B cell (primary cell): ENCODE measurements around the gene GNE. TPM values are rescaled to one million over a fixed set of nuclear protein-coding genes. Genes with fewer than 3 reads are reported as not detected.

Experiments used
- ATAC-seq: fragments of 200-7000 bp; cut with Tn5 transposase; one replicate; pipeline ENCODE4 v1.10.0; 2021; ENCODE audit warnings: low read depth, mild to moderate bottlenecking, moderate number of reproducible peaks, moderate library complexity
- CTCF ChIA-PET: fragments of 350-600 bp; sonication (Branson Sonifier 250); formaldehyde crosslinking; loops from one replicate; lab custom pipeline; 2021; ENCODE audit warnings: antibody characterized with exemption, inconsistent platforms; lab: Charles Lee
- POLR2A ChIA-PET: fragments of 350-600 bp; sonication (Branson Sonifier 250); formaldehyde crosslinking; loops from one replicate; lab custom pipeline; 2021; ENCODE audit warnings: antibody characterized with exemption; lab: Charles Lee
- DNase-seq: peaks from one replicate; pipeline ENCODE4 v3.0.0; 2013
- H2AFZ ChIP-seq: 2 replicates; pipeline ENCODE4 v1.6.1; 2012; ENCODE audit warnings: mild to moderate bottlenecking, low read depth, low read length; ENCODE audit not compliant: insufficient read depth, poor library complexity, severe bottlenecking
- H3K27ac ChIP-seq, 2 donors: 1 replicate in 1 of 2; 2 replicates in 1 of 2; pipeline ENCODE4 v1.5.1; 2012 to 2013; ENCODE audit warnings: low read length in 2 of 2, mild to moderate bottlenecking in 2 of 2, moderate library complexity in 1 of 2
- H3K27me3 ChIP-seq, 4 experiments: fragments of 200-600 bp in 1 of 4; sonication (generic) in 1 of 4; replicated peaks in 1 of 4; 1 replicate in 2 of 4; 2 replicates in 2 of 4; pipeline versions ENCODE4 v1.6.1 to v1.7.0; 2013 to 2016; ENCODE audit warnings: low read length in 3 of 4, mild to moderate bottlenecking in 2 of 4, mixed read lengths in 1 of 4, moderate library complexity in 1 of 4; ENCODE audit not compliant: insufficient read depth in 4 of 4, control insufficient read depth in 3 of 4; ENCODE audit errors: control extremely low read depth in 1 of 4
- H3K36me3 ChIP-seq, 2 experiments: replicated peaks in 1 of 2; 1 replicate in 1 of 2; 2 replicates in 1 of 2; pipeline versions ENCODE4 v1.6.1 to v1.7.1; 2013; ENCODE audit warnings: low read length in 1 of 2; ENCODE audit not compliant: insufficient read depth in 2 of 2, control insufficient read depth in 1 of 2; ENCODE audit errors: control extremely low read depth in 1 of 2, extremely low read depth in 1 of 2
- H3K4me1 ChIP-seq, 2 donors: fragments of 200-600 bp in 1 of 2; sonication (generic) in 1 of 2; 1 replicate in 1 of 2; 2 replicates in 1 of 2; pipeline versions ENCODE4 v1.5.1 to v1.6.1; 2013 to 2017; ENCODE audit warnings: low read length in 2 of 2; ENCODE audit not compliant: control insufficient read depth in 2 of 2, insufficient read depth in 2 of 2
- H3K4me2 ChIP-seq: replicated peaks from 2 replicates; pipeline ENCODE3; 2012; ENCODE audit warnings: mild to moderate bottlenecking, low read depth, low read length; ENCODE audit not compliant: poor library complexity, severe bottlenecking
- H3K4me3 ChIP-seq, 5 experiments: fragments of 200-600 bp in 1 of 5; sonication (generic) in 1 of 5; 1 replicate in 3 of 5; 2 replicates in 2 of 5; pipeline versions ENCODE4 v1.5.1 to v1.7.0; 2011 to 2016; ENCODE audit warnings: low read length in 4 of 5, mild to moderate bottlenecking in 4 of 5, low read depth in 2 of 5, control low read depth in 1 of 5, moderate library complexity in 1 of 5; ENCODE audit not compliant: insufficient read depth in 1 of 5; ENCODE audit errors: control extremely low read depth in 1 of 5, extremely low read depth in 1 of 5
- H3K79me2 ChIP-seq: fragments of 200-600 bp; sonication (generic); one replicate; pipeline ENCODE4 v1.6.0; 2016; ENCODE audit warnings: low read length; ENCODE audit not compliant: control insufficient read depth, insufficient read depth
- H3K9ac ChIP-seq: fragments of 200-600 bp; sonication (generic); 2 replicates; pipeline ENCODE4 v1.6.1; 2017; ENCODE audit warnings: mild to moderate bottlenecking, low read length, moderate library complexity
- H3K9me3 ChIP-seq, 3 donors: one replicate each; pipeline versions ENCODE4 v1.6.1 to v1.7.1; 2013; ENCODE audit warnings: low read length in 2 of 3; ENCODE audit not compliant: control insufficient read depth in 2 of 3, insufficient read depth in 1 of 3; ENCODE audit errors: control extremely low read depth in 1 of 3
- H4K20me1 ChIP-seq: 2 replicates; pipeline ENCODE4 v1.6.0; 2012; ENCODE audit warnings: mild to moderate bottlenecking, low read length; ENCODE audit not compliant: insufficient read depth, control insufficient read depth, poor library complexity, severe bottlenecking
- H3K27ac Mint-ChIP-seq: one replicate; pipeline ENCODE4 v1.8.0; 2021; ENCODE audit warnings: mixed read lengths
- H3K27me3 Mint-ChIP-seq: one replicate; pipeline ENCODE4 v1.8.0; 2021; ENCODE audit warnings: mixed read lengths
- H3K4me1 Mint-ChIP-seq: one replicate; pipeline ENCODE4 v1.8.0; 2021; ENCODE audit warnings: mixed read lengths
- H3K4me3 Mint-ChIP-seq: one replicate; pipeline ENCODE4 v1.8.0; 2021; ENCODE audit warnings: mixed read lengths
- H3K9me3 Mint-ChIP-seq: one replicate; pipeline ENCODE4 v1.8.0; 2022; ENCODE audit warnings: mixed read lengths; ENCODE audit not compliant: insufficient read depth
- EZH2 ChIP-seq: IDR thresholded peaks from 2 replicates; pipeline ENCODE4 v1.6.1; 2012; ENCODE audit warnings: borderline replicate concordance, low read depth, mild to moderate bottlenecking, moderate library complexity, low read length; ENCODE audit not compliant: insufficient read depth, poor library complexity, severe bottlenecking
- WGBS: methylation state at CpG from one replicate; pipeline ENCODE4 v1.1.5; 2013; ENCODE audit warnings: missing lambda C conversion rate; ENCODE audit not compliant: insufficient coverage; 5-methylcytosine and 5-hydroxymethylcytosine counted together
- intact Hi-C: fragments of 100-400 bp; cut with micrococcal nuclease; formaldehyde crosslinking; loops from one replicate; pipeline ENCODE4 v1.10.0; 2022
- polyA plus RNA-seq: library from polyadenylated mRNA; depleted of rRNA; stranded (reverse); fragments of >200 nt; gene quantifications from 2 replicates; pipeline ENCODE4 v1.2.3, GENCODE V29; 2012
- total RNA-seq, 2 donors: library from RNA; stranded (reverse); fragments of 120-200 nt in 1 of 2; gene quantifications; 1 replicate in 1 of 2; 2 replicates in 1 of 2; pipeline versions ENCODE4 v1.2.3 to v1.2.4, GENCODE V29; 2013 to 2022
- TF ChIP-seq, protein P1 (sequence below): fragments of 200-600 bp; IDR thresholded peaks from one replicate; pipeline ENCODE4 v1.8.0; 2022; ENCODE audit warnings: antibody characterized with exemption, mild to moderate bottlenecking

Gene GNE
- total and polyA plus RNA-seq, 2 donors (not counting 1 experiment from before 2014, with no cell fraction given) = 8.3 to 20.6 TPM

DNA sequence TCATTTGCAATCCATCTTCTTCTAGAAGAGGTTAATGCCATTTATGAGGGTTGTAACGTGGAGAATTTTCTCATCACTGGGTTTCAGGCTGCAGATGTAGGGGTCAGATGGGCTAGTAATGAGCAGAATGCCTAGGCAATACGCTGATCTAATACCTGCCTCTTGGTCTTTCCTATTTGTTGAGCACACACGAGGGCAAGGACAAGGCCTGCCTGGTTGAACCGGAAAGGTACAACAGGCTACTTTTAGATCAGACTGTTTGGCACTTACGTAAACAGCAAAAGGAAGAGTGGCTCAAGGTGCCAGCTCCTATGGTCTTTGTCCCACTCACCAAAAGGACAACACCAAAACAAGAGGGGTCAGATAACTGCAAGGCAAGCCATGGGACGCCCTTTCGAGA, 24.0 kb upstream of the GNE start:
- Histone ChIP-seq H3K36me3 (no peaks in the 10 kb centered on the region), H3K27me3 (no peaks in the 10 kb centered on the region), H3K4me3 (no peak overlapping the region), H3K4me1 (no peaks in the 10 kb centered on the region), H2AFZ (no peak overlapping the region), H3K9me3 (no peaks in the 10 kb centered on the region), H4K20me1 (no peaks in the 10 kb centered on the region), H3K27ac (no peak overlapping the region), H3K4me2 (no peak overlapping the region), H3K79me2 (no peaks in the 10 kb centered on the region), H3K9ac (no peak overlapping the region)
- POLR2A ChIA-PET = no interaction called here
- TF ChIP-seq EZH2 = no peak
- TF ChIP-seq, protein P1, sequence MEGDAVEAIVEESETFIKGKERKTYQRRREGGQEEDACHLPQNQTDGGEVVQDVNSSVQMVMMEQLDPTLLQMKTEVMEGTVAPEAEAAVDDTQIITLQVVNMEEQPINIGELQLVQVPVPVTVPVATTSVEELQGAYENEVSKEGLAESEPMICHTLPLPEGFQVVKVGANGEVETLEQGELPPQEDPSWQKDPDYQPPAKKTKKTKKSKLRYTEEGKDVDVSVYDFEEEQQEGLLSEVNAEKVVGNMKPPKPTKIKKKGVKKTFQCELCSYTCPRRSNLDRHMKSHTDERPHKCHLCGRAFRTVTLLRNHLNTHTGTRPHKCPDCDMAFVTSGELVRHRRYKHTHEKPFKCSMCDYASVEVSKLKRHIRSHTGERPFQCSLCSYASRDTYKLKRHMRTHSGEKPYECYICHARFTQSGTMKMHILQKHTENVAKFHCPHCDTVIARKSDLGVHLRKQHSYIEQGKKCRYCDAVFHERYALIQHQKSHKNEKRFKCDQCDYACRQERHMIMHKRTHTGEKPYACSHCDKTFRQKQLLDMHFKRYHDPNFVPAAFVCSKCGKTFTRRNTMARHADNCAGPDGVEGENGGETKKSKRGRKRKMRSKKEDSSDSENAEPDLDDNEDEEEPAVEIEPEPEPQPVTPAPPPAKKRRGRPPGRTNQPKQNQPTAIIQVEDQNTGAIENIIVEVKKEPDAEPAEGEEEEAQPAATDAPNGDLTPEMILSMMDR = no peak
- CTCF ChIA-PET = no interaction called here
- ATAC-seq (no peak), DNase-seq (no peak)
- Mint-ChIP-seq H3K27ac (no peak overlapping the region), H3K4me3 (no peak overlapping the region), H3K9me3 (no peaks in the 10 kb centered on the region), H3K4me1 (no peaks in the 10 kb centered on the region), H3K27me3 (no peaks in the 10 kb centered on the region)
- WGBS = 95% methylated on average over 5 of the region's 7 CpGs
- intact Hi-C loops = no loop called here

GRCh38 chr9:36280989-36281388, 22.7 kb upstream of the GNE start:
- Histone ChIP-seq H3K36me3 (no peaks in the 10 kb centered on the region), H2AFZ (no peak overlapping the region), H3K27ac (no peak overlapping the region), H3K4me1 (no peaks in the 10 kb centered on the region), H4K20me1 (no peaks in the 10 kb centered on the region), H3K9ac (no peak overlapping the region), H3K4me3 (no peak overlapping the region), H3K9me3 (no peaks in the 10 kb centered on the region), H3K79me2 (no peaks in the 10 kb centered on the region), H3K4me2 (no peak overlapping the region), H3K27me3 (no peaks in the 10 kb centered on the region)
- intact Hi-C loops = no loop called here
- H3K27me3 Mint-ChIP-seq = no peaks in the 10 kb centered on the region
- TF ChIP-seq, protein P1 = no peak
- no peak for TF ChIP-seq EZH2
- H3K9me3 Mint-ChIP-seq = no peaks in the 10 kb centered on the region
- no peak overlapping the region for H3K27ac Mint-ChIP-seq
- DNase-seq (no peak), ATAC-seq (no peak)
- no peak overlapping the region for H3K4me3 Mint-ChIP-seq
- WGBS = 93% methylated on average over 4 of the region's 4 CpGs
- ChIA-PET POLR2A (no interaction called here), CTCF (no interaction called here)
- H3K4me1 Mint-ChIP-seq = no peaks in the 10 kb centered on the region
